HCT116 (cell line): ENCODE data around the gene SUPT3H.

Experiments used
- CTCF ChIP-seq, 3 experiments: fragments of 200-600 bp in 1 of 3; sonication (generic) in 1 of 3; IDR thresholded peaks in 2 of 3; conservative IDR thresholded peaks in 1 of 3; 2 replicates each; pipeline ENCODE4 v1.5.1; 2012 to 2017; ENCODE audit warnings: low read depth in 2 of 3, low read length in 2 of 3, antibody characterized with exemption in 1 of 3, borderline replicate concordance in 1 of 3, control low read depth in 1 of 3, mild to moderate bottlenecking in 1 of 3, mixed read lengths in 1 of 3, mixed run types in 1 of 3, moderate library complexity in 1 of 3; ENCODE audit not compliant: insufficient read depth in 1 of 3
- EZH2 ChIP-seq: fragments of 200-600 bp; sonication (generic); IDR thresholded peaks from 2 replicates; pipeline ENCODE4 v1.6.1; 2017; ENCODE audit warnings: antibody characterized with exemption, mixed run types
- POLR2A ChIP-seq: IDR thresholded peaks from 2 replicates; pipeline ENCODE4 v1.7.0; 2011; ENCODE audit warnings: borderline replicate concordance; ENCODE audit not compliant: insufficient read depth, insufficient read length; ENCODE audit errors: extremely low read depth
- POLR2AphosphoS5 ChIP-seq: IDR thresholded peaks from 2 replicates; pipeline ENCODE4 v1.6.1; 2011; ENCODE audit warnings: mild to moderate bottlenecking, low read depth, low read length, moderate library complexity
- REST ChIP-seq: IDR thresholded peaks from 2 replicates; pipeline ENCODE4 v1.6.1; 2012; ENCODE audit warnings: low read depth
- SP1 ChIP-seq: IDR thresholded peaks from 2 replicates; pipeline ENCODE4 v1.6.1; 2012; ENCODE audit warnings: low read depth

- no peak for TF ChIP-seq POLR2A
- TF ChIP-seq EZH2, result no peak
- no peak for TF ChIP-seq CTCF (IDR thresholded peaks at IDR 0.05 in 2 of 3, conservative IDR thresholded peaks at IDR 0.05 in 1 of 3; ENCODE audit: borderline replicate concordance in 1 of 3, insufficient read depth in 1 of 3, low read depth in 2 of 3, low read length in 2 of 3)
- TF ChIP-seq REST, result no peak
- no peak for TF ChIP-seq POLR2AphosphoS5
- TF ChIP-seq SP1, result no peak
Measured at GRCh38 chr6:44820759-44821158, 557.0 kb downstream of the SUPT3H start.
